Posterior cingulate gyrus (tissue), 11 donors: Measurements from ENCODE around the gene OR13J1.
"Not testable (repeated sequence)": the region's sequence is repeated elsewhere in the genome, so short reads cannot be mapped to it uniquely, and the experiment has no call there.

Experiments used
- DNase-seq, 10 donors: peaks; one replicate each; pipeline versions ENCODE4 v3.0.0 to v3.0.0-alpha.2; 2020 to 2021; ENCODE audit warnings: mixed read lengths in 3 of 10
- intact Hi-C: fragments of 100-400 bp; cut with DNase I; formaldehyde crosslinking; loops from one replicate; pipeline ENCODE4 v1.15.1; 2023

Gene OR13J1

DNA sequence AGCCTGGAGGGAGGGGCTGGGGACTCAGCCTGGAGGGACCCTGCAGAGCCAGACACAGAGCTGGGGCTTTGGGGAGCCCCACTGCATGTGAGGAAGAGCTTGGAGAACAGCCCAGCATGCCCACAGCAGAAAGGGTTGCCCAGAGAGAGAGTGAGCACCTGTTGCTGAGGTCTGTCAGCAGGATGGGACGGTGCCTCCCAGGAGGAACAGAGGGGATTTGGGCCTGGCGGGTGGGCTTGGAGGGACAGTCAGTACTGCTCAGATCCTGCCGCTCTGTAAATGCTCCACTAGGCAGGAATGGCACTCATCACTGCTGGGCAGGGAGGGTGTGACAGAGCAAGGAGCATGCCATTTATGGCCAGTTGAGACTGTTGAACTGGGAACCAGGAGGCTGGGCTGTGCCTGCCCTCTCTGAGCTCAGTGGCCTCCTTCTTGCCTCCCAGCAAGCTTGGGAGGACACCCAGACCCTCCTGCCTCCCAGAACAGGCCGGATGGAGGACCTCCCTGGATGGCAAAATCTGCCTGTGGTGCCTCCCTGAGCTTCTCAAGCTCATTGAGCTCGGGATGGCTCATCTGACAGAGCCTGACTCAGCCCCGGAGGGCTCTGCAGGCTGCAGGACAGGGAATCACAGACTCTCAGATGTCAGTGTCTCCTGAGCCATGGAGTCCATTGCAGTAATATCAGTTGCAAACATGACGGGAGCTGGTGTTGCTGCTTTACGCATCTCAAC, 35.0 kb upstream of the OR13J1 start:
- DNase-seq, result no peak
- intact Hi-C loops, result no loop called here

DNA sequence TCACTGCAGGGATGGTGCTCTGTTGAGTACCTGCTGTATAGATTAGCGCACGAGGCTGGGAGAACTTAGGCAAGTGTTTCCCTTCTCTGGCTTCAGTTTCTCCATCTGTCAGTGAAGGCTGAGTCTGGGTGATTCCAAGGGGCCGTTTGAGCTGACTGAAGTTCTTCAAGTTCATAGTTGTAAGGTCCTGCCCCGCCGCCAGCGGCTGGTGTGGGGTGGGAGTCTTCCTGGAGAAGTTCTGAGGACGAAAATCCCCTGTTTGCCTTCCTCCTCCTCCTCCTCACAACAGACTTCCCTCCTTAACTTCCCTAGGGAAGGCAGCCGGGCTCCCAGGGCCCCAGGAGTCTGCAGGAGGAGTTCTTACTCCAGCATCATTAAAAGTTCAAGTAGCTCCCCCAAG, 34.1 kb upstream of the OR13J1 start:
- intact Hi-C loops, result no loop called here

DNA sequence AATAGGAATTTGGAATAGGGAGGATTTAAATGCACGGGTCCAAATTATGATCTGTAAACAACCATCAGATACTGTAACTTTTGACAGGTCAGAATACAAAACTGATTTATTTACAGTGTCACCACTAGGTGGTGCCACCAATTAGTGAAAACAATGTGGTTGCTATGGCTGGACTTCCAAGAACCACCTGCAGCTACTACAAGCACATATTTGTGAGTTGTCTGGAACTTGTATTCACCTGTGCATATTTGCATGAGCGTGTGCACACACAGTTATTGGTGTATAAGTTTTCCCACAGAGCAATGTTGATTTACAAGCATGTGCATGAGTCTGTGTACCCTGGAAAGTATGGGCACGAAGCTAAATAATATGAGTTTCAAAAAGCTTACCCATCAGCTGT, 32.8 kb upstream of the OR13J1 start:
- intact Hi-C loops, result loop anchor here (2.0 kb wide), 1 partner anchor 42 kb away; no protein-coding TSS in a partner anchor
- DNase-seq, result no peak

More for the DNA sequence above, 34.1 kb upstream of the OR13J1 start:
- no peak for DNase-seq

DNA sequence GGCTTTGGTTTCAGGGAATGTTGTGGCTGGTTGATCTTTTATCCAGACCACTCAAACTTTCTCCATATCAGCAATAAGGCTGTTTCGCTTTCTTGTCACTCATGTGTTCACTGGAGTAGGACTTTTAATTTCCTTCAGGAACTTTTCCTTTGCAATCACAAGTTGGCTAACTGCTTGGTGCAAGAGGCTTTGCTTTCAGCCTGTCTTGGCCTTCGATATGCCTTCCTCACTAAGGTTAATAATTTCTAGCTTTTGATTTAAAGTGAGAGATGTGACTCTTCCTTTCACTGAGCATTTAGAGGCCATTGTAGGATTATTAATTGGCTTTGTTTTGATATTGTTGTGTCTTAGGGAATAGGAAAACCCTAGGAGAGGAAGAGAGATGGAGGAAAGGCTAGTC, 28.8 kb upstream of the OR13J1 start:
- intact Hi-C loops, result no loop called here
- DNase-seq, result no peak

DNA sequence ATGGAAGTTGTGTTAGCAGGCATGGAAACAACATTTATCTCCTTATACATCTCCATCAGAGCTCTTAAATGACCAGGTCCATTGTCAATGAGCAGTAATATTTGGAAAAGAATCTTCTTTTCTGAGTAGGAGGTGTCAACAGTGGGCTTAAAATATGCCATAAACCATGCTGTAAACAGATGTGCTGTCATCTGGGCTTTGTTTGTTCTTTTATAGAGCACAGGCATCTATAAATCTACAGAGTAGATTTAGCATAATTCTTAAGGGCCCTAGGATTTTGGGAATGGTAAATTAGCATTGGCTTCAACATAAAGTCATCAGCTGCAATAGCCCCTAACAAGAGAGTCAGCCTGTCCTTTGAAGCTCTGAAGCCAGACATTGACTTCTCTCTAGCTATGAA, 28.1 kb upstream of the OR13J1 start:
- intact Hi-C loops, result no loop called here

DNA sequence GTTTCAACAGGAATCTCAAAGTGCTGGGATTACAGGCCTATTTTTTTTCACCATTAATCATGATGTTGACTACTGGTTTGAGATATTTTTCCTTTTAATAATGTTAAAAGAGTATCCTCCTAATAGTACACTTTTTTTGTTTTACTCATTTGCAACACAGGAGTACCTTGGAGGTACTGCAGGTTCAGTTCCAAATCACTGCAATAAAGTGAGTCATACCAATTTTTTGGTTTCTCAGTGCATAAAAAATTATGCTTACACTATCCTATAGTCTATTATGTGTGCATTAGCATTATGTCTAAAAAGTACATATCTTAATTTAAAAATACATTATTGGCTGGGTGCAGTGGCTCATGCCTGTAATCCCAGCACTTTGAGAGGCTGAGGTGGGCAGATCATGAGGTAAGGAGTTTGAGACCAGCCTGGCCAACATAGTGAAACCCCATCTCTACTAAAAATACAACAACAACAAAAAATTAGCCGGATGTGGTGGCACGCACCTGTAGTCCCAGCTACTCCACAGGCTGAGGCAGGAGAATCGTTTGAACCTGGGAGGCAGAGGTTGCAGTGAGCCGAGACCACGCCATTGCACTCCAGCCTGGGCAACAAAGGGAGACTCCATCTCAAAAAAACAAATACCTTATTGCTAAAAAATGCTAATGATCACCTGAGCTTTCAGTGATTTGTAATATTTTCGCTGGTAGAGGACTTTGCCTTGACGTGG, 27.3 kb upstream of the OR13J1 start:
- intact Hi-C loops, DNase-seq: not testable (repeated sequence)

More for the DNA sequence above, 28.1 kb upstream of the OR13J1 start:
- DNase-seq, result no peak

DNA sequence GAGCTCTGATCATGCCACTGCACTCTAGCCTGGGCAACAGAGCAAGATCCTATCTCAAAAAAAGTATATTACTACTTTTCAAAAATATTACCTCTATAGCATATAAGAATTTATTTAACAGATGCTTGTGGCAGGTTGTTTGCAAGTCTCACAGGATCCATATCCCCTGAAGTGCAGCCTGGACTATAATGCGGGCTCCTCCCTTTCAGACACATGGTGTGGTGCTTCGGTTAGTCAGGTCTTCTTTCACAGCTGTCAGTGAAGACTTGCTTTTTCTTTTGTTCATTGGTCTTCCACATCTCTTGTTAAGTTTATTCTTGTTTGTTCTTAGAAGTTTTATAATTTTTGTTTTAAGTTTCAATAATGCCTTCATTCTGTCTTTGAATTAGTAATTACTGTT, 26.4 kb upstream of the OR13J1 start:
- DNase-seq, result no peak
- intact Hi-C loops, result no loop called here

DNA sequence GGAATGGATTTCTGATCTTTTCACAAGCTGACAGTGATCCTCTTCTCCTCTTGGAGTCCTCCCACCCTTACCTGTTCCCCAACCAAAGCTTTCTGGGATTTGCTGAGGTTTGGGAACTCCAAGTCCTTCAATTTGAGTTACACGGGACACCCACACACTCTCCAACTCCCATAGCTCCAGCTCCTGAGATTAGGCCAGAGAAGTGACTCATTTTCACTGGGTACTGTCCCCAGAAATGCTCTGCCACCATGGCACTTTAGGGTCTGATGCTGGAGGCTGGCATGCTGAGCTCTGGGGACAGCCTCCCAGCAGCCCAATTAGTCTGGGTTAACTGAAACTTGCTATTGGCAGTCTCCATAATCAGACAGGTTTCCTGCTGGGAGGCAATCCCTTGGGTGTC, 21.9 kb upstream of the OR13J1 start:
- intact Hi-C loops, result no loop called here
- DNase-seq, result peak in 1 of 10 donors; percentile 33

DNA sequence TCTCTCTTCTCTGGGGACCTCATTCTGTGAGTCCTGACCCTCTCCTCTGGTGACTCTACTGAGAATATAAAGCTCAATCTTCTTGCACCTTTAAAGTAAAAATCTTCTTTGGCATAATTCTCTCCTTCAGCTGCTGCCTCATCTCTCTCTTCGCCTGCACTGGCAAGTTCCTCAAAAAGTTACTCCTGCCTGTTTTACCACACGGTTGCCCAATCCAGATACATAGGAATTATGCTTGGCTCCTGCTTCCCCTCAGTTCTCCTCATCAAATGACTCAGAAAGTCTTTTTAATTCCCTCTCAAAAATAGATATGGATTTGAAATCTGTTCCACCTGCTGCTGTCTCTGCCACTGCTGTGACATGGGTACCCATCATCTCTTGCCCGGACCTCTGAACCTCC, 21.4 kb upstream of the OR13J1 start:
- intact Hi-C loops, result no loop called here
- no peak for DNase-seq

DNA sequence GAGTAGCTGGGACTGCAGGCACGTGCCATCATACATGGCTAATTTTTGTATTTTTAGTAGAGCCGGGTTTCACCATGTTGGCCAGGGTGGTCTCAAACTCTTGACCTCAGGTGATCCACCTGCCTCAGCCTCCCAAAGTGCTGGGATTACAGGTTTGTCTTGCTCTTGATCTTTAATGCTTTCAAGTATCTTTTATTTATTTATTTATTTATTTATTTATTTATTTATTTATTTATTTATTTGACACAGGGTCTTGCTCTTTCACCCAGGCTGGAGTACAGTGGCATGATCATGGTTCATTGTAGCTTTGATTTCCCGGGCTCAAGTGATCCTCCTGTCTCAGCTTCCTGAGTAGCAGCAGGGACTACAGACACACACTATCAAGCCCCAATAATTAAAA, 14.7 kb upstream of the OR13J1 start:
- intact Hi-C loops, result not testable (repeated sequence)

DNA sequence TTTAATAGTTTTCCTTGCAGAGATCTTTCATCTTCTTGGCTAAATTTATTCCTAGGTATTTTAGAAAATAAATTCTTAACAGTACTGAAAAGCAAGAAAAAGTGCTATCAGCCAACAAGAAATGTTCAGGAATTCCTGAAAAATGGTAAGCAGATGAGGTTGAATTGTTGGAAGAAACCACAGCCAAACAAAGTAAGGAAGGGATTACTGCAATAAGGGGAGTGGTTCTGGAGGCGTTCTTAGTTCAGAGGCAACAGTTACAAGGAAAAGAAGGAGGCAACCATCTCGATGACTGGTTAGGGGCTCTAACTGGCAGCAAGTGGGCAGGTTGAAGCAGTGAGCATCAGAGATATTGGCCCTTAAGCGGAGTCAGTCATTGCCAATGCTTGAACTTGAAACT, 12.8 kb upstream of the OR13J1 start:
- intact Hi-C loops, result loop anchor here (2.0 kb wide), 2 partner anchors 56 to 92 kb away; partner anchors contain the start of gene NPR2
- no peak for DNase-seq

More for the DNA sequence above, 14.7 kb upstream of the OR13J1 start:
- DNase-seq, result not testable (repeated sequence)

DNA sequence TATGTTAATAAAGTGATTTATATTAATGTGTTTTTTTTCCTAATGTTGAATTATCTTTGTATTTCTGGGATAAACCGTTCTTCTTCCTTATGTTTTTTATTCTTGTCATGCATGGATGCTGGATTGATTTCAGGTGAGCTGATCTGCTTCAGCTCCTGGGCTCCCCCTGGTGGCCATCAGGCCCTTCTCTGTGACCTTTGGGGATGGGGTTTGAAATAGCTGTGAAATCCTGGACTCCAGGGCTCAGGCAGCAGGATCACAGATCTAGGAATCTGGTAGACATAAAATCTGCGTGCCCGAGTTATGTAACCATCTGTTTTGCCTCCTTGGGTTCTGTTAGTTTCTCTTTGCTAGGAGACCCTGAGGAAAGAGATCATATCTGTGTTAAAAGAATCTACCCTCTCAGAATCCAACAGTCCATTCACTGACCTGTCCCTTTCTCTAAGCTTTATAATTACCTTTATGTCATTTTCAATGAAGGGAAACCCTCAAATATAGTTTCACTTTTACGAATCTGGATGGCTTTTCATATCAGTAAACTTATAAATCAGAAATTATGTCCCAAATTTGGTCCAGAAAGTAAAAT, 12.2 kb upstream of the OR13J1 start:
- intact Hi-C loops, result loop anchor here (2.0 kb wide), 2 partner anchors 56 to 92 kb away; partner anchors contain the start of gene NPR2
- DNase-seq, result peak; percentile 58 to 97 (median 87)

DNA sequence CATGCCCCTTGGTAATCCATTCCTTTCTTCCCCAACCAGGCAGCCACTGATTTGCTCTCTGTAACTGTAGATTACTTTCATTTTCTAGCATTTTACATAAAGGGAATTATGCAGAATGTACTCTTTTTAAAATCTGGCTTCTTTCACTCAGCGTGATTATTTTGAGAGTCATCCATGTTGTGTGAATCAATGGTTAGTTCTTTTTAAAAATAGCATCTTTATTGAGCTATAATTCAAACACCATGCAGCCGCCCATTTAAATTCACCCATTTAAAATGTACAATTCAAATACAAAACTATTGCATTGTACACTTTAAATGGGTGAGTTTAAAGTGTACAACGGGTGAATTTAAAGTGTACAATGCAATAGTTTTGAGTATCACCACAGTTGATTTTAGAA, 2.3 kb upstream of the OR13J1 start:
- no peak for DNase-seq
- intact Hi-C loops, result no loop called here

DNA sequence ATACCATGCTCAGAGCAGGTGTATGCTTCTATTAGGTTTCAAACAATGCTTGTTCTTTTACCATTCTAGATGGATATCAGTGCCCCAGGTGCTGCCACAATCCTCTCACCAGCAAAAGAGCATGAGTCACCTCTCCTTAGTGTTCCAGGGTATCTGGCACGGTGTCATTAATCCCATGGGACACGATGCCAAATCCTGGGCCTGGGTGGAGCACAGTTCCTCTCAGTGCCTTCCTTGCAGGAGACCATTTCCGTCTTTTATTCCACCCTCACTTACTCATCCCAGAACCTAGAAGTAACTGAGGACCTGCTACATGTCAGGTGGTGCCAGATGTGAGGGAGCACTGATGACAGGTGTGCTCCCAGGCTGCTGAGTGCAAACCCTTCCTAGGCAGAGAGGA, 1.3 kb upstream of the OR13J1 start:
- DNase-seq, result no peak
- intact Hi-C loops, result no loop called here

DNA sequence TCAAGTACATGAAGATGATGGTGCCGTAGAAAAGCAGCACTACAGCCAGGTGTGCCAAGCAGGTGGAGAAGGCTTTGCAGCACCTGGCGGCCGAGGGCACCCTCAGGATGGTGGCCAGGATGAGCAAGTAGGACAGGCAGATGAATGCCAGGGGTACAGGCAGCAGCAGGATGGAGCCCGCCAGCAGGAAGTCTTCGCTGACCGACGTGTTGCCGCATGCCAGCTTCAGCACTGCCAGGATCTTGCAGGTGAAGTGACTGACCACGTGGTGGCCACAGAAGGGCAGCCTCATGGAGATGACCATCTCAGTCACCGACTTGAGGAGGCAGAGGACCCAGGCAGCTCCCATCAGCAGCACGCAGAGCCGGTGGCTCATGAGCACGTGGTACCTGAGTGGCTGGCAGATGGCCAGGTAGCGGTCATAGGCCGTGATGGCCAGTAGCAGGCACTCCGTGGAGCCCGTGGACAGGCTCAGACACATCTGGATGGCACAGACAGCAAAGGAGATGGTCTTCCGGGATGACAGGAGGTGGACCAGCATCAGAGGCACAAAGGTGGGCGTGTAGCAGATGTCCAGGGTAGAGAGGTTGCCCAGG, 482 bp downstream of the OR13J1 start:
- no peak for DNase-seq
- intact Hi-C loops, result no loop called here

DNA sequence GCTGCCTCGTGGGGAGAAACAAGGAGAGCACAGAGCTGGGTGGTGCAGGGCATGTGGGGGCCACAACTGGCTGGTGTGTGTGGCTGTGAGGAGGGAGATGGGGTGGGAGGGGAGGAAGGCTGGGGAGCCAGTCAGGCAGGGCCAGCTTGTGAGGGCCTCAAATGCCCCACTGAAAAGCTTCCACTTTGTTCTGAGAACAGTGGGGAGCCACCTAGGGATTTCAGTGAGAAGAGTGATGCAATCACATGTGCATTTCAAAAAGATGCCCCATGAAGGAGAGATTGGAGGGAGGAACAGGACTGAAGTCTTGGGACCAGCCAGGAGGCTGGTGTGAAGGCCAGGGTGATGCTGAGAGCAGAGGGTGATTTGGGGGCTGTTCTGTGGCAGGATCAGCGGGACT, 1.3 kb downstream of the OR13J1 start:
- intact Hi-C loops, result no loop called here
- DNase-seq, result no peak

DNA sequence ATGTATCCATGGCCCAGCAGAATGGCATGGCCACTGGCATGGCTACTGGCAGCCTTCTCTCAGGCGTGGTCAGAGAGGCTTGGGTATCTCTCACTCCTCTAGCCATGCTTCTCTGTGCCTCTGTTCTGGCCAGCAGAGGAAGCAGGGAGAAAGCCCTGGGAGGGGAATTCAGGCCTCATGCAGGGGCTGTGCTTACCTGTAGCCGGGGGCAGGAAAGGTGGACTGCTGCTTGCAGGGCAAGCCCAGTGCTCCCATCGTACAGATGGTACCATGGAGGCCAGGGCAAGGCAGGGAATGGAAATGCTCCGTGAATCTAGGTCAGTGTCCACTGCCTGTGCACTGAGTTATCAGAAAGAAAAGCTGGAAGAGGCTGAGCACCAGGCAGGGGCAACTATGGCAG, 2.7 kb downstream of the OR13J1 start:
- intact Hi-C loops, result no loop called here
- DNase-seq, result no peak

DNA sequence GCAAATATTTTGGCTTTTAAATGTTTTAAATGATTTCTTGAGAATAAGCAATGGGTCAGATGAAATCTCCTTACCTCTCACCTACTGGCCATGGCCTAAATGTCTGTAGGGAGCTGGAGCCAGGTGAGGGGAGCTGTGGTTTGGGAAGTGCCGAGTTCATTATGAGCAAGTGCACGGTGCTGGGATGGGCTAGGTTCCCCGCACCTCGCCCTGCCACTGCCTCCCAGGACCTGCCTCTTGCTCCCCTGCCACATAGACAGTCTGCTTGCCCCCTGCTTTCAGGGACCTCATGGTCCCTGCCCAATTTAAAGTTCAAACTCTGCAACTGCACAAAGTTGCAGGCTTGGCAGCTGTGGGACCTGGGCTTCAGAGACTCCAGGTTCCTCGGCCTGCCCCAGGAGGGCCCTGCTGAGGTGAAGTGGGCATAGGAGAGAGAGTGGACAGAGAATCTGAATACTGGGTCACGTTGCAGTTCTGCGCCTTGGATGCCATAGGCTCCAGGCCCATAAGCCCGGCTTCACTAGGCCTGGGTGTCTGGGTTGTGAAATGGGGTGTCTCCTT, 5.4 kb downstream of the OR13J1 start:
- DNase-seq, result no peak
- intact Hi-C loops, result no loop called here

DNA sequence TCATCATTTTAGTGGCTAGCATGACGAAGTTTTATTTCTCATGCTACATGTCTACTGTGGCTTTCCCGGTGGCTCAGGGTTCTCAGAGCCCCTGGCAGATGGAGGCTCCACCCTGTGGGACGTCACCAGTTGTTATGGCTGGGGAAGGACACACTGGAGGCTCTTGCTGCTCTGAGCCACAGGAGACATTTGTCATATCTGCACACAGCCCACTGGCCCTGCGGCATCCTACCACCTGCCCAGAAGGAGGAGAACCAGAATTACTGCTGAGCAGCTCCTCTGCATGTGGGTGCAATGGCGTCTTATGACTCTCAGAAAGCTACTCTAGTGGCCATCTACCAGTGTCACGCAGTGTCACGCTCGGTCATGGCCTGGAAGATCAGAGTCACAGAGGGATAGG, 6.6 kb downstream of the OR13J1 start:
- DNase-seq, result no peak
- intact Hi-C loops, result no loop called here

DNA sequence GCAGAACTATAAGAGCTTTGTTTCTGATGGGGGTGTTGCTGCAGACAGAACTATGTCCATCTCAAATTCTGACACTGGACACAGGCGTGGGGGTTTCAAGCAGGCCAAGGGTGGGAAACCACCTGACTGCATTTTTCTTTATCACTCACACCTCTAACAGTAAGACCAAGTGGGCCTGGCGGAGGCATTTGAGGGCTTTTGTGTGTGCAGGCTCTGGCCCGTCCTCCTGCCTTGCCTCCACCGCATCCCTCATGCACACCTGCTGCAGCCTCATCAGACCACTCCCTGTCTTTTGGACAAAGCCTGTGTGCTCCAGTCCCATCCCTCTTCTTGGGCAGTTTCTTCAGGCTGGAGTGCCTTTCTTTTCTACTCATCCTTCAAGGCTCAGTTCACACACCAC, 7.9 kb downstream of the OR13J1 start:
- intact Hi-C loops, result no loop called here
- no peak for DNase-seq
